ENCODE data around the gene NTM.
A peak's percentile ranks its signal among the peaks of the same experiment; 100 is the strongest.
"Not testable (repeated sequence)": the region's sequence is repeated elsewhere in the genome, so short reads cannot be mapped to it uniquely, and the experiment has no call there.

NTM gene

DNA sequence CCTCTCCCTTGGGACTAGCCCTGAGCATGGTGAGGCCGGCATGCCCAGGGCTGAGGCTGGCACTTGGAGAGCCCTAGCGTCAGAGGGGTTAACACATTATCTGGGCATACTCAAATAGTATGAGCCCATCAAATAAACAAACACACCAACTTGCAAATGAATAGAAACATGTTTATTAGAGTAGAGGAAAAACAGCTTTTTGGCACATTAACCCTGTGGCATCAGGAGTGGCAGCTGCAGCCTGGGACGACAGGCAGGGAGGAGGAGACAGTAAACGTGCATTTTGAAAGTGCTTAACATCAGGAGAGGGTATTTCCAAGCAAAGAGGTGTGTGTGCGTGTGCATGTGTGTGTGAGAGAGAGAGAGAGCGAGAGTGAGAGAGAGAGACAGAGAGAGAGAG, 684.9 kb downstream of the NTM start:
- DNase-seq, result no peak

- DNase-seq, result peak; percentile 59 to 85 (median 71)
Observed at GRCh38 chr11:132056689-132057088, 686.3 kb downstream of the NTM start.

DNA sequence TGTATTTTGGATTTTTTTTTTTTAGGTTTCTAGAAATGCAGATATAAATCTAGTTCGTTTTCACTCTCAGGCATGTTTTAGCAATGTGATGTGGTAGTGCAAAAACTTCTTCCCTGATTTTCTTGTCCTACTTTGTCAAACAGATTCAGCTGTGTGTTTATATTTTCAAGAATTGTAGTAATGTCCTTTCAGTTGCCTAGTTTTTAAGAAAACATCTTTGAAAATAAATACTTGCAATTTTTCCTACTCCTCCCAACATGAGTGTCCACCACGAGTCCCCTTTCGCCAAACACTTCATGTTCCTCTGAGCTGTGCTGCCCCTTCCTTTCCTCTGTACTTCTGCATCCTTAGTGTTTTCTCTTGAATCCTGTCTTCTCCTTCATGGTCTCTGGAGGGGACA, 686.9 kb downstream of the NTM start:
- DNase-seq, result peak in 3 of 4 experiments; percentile 21 to 45 (median 31)

- DNase-seq, result peak; percentile 80 to 96 (median 88)
Observed at GRCh38 chr11:132058211-132058772, 687.9 kb downstream of the NTM start.

- no peak for DNase-seq
Observed at GRCh38 chr11:132060567-132060966, 690.2 kb downstream of the NTM start.

GRCh38 chr11:132062031-132062430, 691.6 kb downstream of the NTM start:
- DNase-seq, result no peak

GRCh38 chr11:132062541-132062940, 692.1 kb downstream of the NTM start:
- DNase-seq, result no peak

DNA sequence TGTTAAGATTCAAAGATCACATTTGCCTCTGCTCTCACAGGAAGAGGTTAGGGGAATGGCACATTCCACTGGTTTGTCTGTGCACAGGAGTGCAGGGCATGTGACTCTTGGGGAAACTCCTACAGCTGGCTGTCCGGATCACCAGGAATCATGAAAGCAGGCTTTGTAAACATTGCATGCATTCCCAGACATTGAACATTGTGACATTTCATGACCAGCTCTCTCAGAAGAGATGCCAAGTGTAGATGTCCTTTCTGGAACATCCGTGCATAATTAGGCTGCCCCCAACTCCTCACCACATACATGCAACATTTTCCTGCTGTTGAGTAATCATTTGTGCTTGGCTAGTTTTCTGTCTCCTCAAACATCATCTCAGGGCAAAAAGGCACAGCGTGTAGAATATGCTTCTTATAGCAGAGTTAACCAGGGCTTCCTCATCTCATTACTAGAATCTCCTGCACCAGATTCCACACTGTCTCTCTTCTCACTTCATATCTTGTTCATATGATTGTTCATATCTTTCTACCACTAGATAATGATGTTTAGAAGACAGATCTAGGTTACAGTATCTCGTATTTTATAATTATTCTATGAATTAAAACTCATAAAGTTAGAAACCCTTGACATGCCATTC, 694.7 kb downstream of the NTM start:
- DNase-seq, result peak; percentile 35 to 70 (median 65)

GRCh38 chr11:132068556-132068955, 698.1 kb downstream of the NTM start:
- peak in 3 of 4 experiments; percentile 17 to 45 (median 31) for DNase-seq

DNA sequence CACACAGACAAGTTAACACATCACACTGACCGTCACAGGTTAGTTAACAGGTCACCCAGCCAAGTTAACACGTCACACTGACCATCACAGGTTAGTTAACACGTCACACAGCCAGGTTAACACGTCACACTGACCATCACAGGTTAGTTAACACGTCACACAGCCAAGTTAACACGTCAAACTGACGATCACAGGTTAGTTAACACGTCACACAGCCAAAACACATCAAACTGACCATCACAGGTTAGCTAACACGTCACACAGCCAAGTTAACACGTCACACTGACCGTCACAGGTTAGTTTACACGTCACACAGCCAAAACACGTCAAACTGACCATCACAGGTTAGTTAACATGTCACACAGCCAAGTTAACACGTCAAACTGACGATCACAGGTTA, 699.2 kb downstream of the NTM start:
- not testable (repeated sequence) for DNase-seq

DNA sequence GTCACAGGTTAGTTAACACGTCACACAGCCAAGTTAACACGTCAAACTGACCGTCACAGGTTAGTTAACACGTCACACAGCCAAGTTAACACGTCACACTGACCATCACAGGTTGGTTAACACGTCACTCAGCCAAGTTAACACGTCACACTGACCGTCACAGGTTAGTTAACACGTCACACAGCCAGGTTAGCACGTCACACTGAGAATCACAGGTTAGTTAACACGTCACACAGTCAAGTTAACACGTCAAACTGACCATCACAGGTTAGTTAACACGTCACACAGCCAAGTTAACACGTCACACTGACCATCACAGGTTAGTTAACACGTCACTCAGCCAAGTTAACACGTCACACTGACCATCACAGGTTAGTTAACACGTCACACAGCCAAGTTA, 700.5 kb downstream of the NTM start:
- DNase-seq, result not testable (repeated sequence)

DNA sequence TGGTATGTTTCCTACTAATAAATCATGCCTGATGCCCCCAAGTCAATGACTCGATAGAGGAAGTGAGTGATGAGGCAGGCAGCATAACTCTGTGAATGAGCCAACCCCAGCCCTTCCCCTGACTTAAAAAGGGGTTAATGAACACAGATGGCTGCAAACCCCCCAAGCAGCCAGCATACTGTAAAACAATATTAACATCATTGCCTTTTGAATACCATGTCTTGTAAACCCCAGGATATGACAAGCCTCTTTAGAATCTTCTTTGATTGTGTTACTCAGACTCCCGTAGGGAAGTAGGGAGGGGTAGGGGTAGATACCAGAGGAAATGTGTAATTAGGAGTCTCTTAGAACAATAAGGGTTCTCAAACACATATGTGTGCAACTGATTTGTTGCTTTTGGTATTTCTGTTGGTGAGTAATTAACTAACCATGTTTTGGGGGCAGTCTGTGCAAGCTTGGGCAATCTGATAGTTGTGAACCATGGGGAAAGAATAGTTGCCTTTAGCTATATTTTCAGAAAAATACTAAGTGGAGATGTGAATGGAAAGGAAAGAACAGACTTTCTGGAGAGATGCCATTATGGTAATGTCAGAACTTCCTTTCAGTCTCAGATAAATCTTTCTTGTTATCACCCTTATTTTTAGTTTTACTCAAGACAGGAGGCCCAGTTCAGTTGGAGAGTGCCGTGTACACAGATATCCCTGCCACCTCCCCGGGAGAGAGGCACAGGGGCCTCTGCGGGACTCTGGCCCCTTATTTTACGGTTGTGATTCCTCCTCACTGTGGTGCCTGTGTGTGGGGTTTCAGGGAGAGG, 701.8 kb downstream of the NTM start:
- peak in 1 of 4 experiments; percentile 20 for DNase-seq

DNA sequence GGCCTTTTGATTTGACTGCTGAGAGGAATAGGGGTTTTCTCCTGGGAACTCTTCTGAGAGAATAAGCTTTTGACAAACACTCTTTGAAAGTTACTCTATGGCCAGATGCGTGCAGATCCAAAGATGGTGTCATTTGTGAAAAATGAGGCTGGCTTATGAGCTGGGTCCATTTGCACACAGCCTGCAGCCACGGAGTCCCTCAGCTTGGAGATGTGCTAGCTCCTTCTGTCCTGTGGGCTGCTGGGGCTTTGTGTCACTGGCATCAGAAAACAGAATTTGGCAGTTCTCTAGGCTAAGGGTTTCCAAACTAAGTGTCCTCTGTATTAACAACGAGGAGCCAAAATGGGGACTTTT, 702.4 kb downstream of the NTM start:
- DNase-seq, result no peak

DNA sequence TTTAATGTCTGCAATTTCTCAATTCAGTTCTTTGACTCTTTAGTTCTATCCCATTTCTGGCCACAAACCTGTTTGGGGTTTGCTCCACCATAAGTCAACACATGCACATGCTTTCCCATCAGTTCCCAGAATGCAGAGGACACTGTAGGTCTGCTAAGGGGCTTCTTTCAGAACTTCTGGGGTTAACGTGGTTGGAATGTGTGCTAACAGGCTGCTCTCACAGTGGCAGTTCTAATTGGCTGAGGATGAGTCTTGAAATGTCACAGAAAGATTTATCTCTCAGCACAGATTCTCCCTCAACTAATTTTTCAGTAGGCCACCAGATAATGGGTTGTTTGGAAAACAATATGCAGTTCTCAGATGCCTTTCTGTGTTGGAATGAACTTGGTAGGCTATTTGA, 703.4 kb downstream of the NTM start:
- no peak for DNase-seq

DNA sequence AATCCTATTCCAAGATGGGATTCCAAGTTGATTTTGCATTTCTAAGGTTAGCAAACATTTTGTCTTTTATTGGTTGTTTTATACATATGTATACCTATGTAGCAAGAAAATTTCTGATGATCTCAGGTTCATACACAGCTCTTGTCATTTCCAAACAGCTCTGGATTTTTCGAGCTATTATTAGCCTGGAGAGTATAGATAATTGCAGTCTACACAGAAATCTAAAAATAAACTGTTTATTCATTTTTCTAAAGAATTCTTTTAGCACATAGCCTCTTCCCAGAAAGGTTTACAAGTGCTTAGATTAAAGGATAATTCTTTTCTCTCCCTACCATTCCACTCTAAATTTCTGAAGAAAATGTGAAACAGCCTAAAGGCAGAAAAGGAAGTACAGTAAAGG, 705.0 kb downstream of the NTM start:
- DNase-seq, result no peak

GRCh38 chr11:132077416-132077815, 707.0 kb downstream of the NTM start:
- peak in 2 of 4 experiments; percentile 11 to 31 for DNase-seq

GRCh38 chr11:132078264-132079076, 708.1 kb downstream of the NTM start:
- peak in 2 of 4 experiments; percentile 43 to 49 for DNase-seq

DNA sequence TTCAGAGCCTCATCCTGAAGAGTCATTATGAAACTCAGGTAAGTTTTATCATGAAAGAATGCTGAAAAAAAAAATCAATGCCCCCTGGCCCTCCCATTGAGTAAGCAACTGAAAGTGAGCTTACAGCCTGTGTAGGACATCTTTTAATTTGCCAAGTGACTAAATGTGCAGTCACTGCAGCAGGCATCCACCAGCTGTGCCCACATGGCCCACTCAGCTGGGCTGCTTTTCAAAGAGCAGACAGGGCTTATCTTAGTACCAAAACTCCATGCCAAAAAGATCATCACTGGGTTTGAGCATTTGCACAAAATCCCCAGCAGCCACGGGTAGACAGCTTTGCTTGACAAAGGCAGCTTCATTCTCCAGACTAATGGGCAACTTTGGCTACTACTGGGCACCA, 709.7 kb downstream of the NTM start:
- DNase-seq, result no peak

DNA sequence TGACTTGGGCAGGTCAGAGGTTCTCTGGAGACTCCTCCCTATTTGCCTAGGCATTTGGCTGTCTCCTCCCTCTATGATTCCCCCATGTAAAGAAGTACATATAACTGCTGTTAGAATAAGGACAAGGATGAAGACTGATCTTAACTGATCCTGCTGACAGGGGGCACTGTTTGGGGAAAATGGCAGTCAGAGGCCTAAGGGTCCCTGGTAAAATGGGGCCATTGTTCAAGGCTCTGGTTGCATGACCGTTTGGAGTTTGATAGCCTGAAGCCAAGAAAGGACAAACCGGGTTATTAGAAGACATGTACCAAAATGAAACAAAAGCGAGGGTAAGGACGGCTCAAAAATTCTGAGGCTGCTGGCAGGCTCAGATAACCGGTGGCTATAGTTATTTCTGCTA, 712.2 kb downstream of the NTM start:
- DNase-seq, result no peak

DNA sequence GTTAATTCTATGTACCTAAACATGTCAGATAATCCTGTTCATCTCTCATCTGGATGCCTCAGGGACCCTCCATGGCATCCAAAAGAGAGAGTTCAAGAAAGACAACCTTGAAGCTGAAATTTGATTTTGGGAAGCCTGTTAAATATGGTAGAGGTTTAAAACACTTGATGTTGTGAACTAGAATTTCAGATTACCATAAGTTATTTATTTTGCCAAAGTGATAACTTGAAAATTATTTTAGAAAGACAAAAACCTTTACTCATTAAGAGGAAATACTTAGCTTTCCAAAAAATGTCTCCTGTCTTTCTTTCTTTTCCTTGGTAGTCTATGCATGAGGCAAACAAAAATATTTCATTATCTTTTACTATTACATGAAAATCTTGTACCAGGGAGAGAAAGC, 714.0 kb downstream of the NTM start:
- no peak for DNase-seq

DNA sequence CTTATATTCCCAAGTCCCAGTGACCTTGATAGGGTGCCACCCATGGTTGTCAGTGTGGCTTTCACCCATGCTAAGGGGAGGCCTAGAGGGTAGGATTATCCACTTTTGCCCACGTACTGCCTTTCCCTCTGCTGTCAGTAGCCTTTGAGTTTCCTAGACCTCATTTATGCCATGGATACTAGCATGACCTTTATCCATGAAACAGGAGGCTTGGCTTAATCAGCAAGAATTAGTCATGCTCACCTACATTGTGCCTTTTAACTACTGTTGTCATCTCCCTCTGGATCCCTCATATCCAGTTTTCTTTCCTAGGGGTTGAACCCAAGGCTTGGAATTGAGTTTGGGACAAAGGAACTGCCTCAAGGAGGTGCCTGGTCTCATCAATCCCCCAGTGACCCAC, 716.7 kb downstream of the NTM start:
- no peak for DNase-seq

GRCh38 chr11:132088551-132088950, 718.1 kb downstream of the NTM start:
- DNase-seq, result peak; percentile 11 to 46 (median 34)

Data from suppressor macrophage (primary cell).